Measurements from ENCODE around the gene ROBO1. TPM values are rescaled to one million over a fixed set of nuclear protein-coding genes. Genes with fewer than 3 reads are reported as not detected.

Gene ROBO1
- total RNA-seq, 1 experiment from 2014 or later, result 32.2 TPM

- no peaks in the 10 kb centered on the region for H3K9me3 Mint-ChIP-seq (ENCODE audit: unreplicated experiment)
- intact Hi-C loops (cut with micrococcal nuclease), result no loop called here
- no peak for DNase-seq (ENCODE audit: unreplicated experiment)
- TF ChIP-seq CTCF (IDR thresholded peaks at IDR 0.05; ENCODE audit: unreplicated experiment), result no peak
- no TSS peak for BruUV-seq (replicated peaks)
- POLR2A ChIA-PET, result interaction anchor here (0.7 kb wide), 2 partner anchors 110 to 195 kb away, joined by 4 to 6 read pairs; no protein-coding TSS in a partner anchor
- no peak overlapping the region for H3K4me3 Mint-ChIP-seq (ENCODE audit: unreplicated experiment)
- H3K27me3 Mint-ChIP-seq (ENCODE audit: insufficient read depth, unreplicated experiment), result no peaks in the 10 kb centered on the region
- no peak overlapping the region for H3K27ac Mint-ChIP-seq (ENCODE audit: low read depth, unreplicated experiment)
- H3K36me3 Mint-ChIP-seq (ENCODE audit: insufficient read depth, unreplicated experiment), result no peaks in the 10 kb centered on the region
- CTCF ChIA-PET, result interaction anchor here (0.8 kb wide), 1 partner anchor 167 kb away, joined by 3 read pairs; no protein-coding TSS in a partner anchor
- peaks cover 10% of the 10 kb centered on the region for H3K4me1 Mint-ChIP-seq (ENCODE audit: insufficient read depth, unreplicated experiment)
Measured at GRCh38 chr3:78809966-78810365, 957.8 kb downstream of the ROBO1 start.

GRCh38 chr3:78804251-78805037 is 963.4 kb downstream of the ROBO1 start:
- Mint-ChIP-seq H3K4me1 (ENCODE audit: insufficient read depth, unreplicated experiment) (peaks cover 14% of the 10 kb centered on the region), H3K27ac (ENCODE audit: low read depth, unreplicated experiment) (peak overlapping the region; percentile 35), H3K4me3 (ENCODE audit: unreplicated experiment) (no peak overlapping the region), H3K36me3 (ENCODE audit: insufficient read depth, unreplicated experiment) (no peaks in the 10 kb centered on the region), H3K27me3 (ENCODE audit: insufficient read depth, unreplicated experiment) (no peaks in the 10 kb centered on the region), H3K9me3 (ENCODE audit: unreplicated experiment) (peaks cover 5% of the 10 kb centered on the region)
- CTCF ChIA-PET, result interaction anchor here (0.6 kb wide), 1 partner anchor 9 kb away, joined by 5 read pairs; no protein-coding TSS in a partner anchor
- no peak for TF ChIP-seq CTCF (IDR thresholded peaks at IDR 0.05; ENCODE audit: unreplicated experiment)
- intact Hi-C loops (cut with micrococcal nuclease), result no loop called here
- POLR2A ChIA-PET, result interaction anchor here (0.9 to 1.7 kb wide), 4 partner anchors 8 to 19 kb away, joined by 3 to 9 read pairs (median 7); no protein-coding TSS in a partner anchor
- DNase-seq (ENCODE audit: unreplicated experiment), result peak; percentile 48
- BruUV-seq (replicated peaks), result no TSS peak

- BruUV-seq (replicated peaks), result no TSS peak
- peaks cover 6% of the 10 kb centered on the region for H3K9me3 Mint-ChIP-seq (ENCODE audit: unreplicated experiment)
- DNase-seq (ENCODE audit: unreplicated experiment), result no peak
- CTCF ChIA-PET, result no interaction called here
- no peaks in the 10 kb centered on the region for H3K36me3 Mint-ChIP-seq (ENCODE audit: insufficient read depth, unreplicated experiment)
- POLR2A ChIA-PET, result interaction anchor here (1.4 kb wide), 1 partner anchor 10 kb away, joined by 5 read pairs; no protein-coding TSS in a partner anchor
- peaks cover 15% of the 10 kb centered on the region for H3K4me1 Mint-ChIP-seq (ENCODE audit: insufficient read depth, unreplicated experiment)
- intact Hi-C loops (cut with micrococcal nuclease), result no loop called here
- no peak overlapping the region for H3K4me3 Mint-ChIP-seq (ENCODE audit: unreplicated experiment)
- TF ChIP-seq CTCF (IDR thresholded peaks at IDR 0.05; ENCODE audit: unreplicated experiment), result no peak
- H3K27me3 Mint-ChIP-seq (ENCODE audit: insufficient read depth, unreplicated experiment), result no peaks in the 10 kb centered on the region
- H3K27ac Mint-ChIP-seq (ENCODE audit: low read depth, unreplicated experiment), result no peak overlapping the region
Measured at GRCh38 chr3:78802562-78802930, 965.3 kb downstream of the ROBO1 start.

- Mint-ChIP-seq H3K9me3 (ENCODE audit: unreplicated experiment) (peaks cover 6% of the 10 kb centered on the region), H3K4me3 (ENCODE audit: unreplicated experiment) (no peak overlapping the region), H3K27me3 (ENCODE audit: insufficient read depth, unreplicated experiment) (no peaks in the 10 kb centered on the region), H3K4me1 (ENCODE audit: insufficient read depth, unreplicated experiment) (peaks cover 15% of the 10 kb centered on the region), H3K36me3 (ENCODE audit: insufficient read depth, unreplicated experiment) (no peaks in the 10 kb centered on the region), H3K27ac (ENCODE audit: low read depth, unreplicated experiment) (no peak overlapping the region)
- intact Hi-C loops (cut with micrococcal nuclease), result no loop called here
- POLR2A ChIA-PET, result interaction anchor here (0.6 to 1.5 kb wide), 2 partner anchors 10 to 84 kb away, joined by 3 to 4 read pairs; no protein-coding TSS in a partner anchor
- no TSS peak for BruUV-seq (replicated peaks)
- DNase-seq (ENCODE audit: unreplicated experiment), result no peak
- CTCF ChIA-PET, result interaction anchor here (0.6 kb wide), 1 partner anchor 171 kb away, joined by 3 read pairs; no protein-coding TSS in a partner anchor
- TF ChIP-seq CTCF (IDR thresholded peaks at IDR 0.05; ENCODE audit: unreplicated experiment), result no peak
Measured at GRCh38 chr3:78801926-78802561, 965.8 kb downstream of the ROBO1 start.

All from MCF 10A (cell line).